IPS DF 19.7 (cell line): Measurements from ENCODE around the gene GRID2IP.
A peak's percentile ranks its signal among the peaks of the same experiment; 100 is the strongest.

ENCODE experiments used
- DNase-seq: peaks from one replicate; pipeline ENCODE4 v3.0.0-alpha.2; 2013; ENCODE audit warnings: low read depth, low spot score

Gene GRID2IP

DNA sequence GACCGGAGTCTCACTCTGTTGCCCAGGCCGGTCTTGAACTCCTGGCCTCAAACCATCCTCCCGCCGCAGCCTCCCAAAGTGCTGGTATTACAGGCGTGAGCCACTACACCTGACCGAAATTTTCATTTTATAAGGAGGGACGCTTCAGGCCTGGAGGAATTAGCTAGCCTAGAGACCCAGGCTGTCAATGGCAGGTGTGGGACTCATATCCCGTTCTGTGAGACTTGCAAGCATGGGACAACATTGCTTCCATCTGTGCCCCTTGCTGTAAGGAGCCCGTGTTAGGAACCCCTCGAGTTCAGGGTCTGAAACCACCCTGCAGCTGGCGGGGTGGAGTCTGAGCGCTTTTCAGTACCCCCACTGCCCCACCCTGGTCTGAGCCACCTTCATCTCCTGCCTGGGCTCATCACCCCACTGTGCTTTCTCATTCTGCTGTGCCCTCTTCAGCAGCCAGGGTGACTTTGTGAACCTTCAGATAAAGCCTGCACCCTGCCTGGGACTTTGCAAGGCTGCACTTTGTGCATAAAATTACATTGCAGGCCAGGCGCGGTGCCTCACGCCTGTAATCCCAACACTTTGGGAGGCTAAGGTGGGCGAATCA, 102.2 kb downstream of the GRID2IP start:
- no peak for DNase-seq

- peak; percentile 64 for DNase-seq
Observed at GRCh38 chr7:6447581-6448199, 103.6 kb downstream of the GRID2IP start, which contains the start of gene DAGLB. DAGLB (minus strand) TSS chr7:6447954; CDS start chr7:6447842, 112 bp downstream.
